Measurements from ENCODE around the gene MEIG1.
"Not testable (repeated sequence)": the region's sequence is repeated elsewhere in the genome, so short reads cannot be mapped to it uniquely, and the experiment has no call there.

Gene MEIG1

GRCh38 chr10:14995964-14996565 lies 36.9 kb downstream of the MEIG1 start:
- TF ChIP-seq BHLHE40 (IDR thresholded peaks at IDR 0.05; ENCODE audit: borderline replicate concordance) = no peak
- no peak for TF ChIP-seq ZNF384 (IDR thresholded peaks at IDR 0.05)
- TF ChIP-seq FOXM1 (IDR thresholded peaks at IDR 0.05; ENCODE audit: borderline replicate concordance) = no peak
- TF ChIP-seq SUZ12 (IDR thresholded peaks at IDR 0.05) = no peak
- TF ChIP-seq SP1 (IDR thresholded peaks at IDR 0.05) = no peak
- TF ChIP-seq FOXK2 (IDR thresholded peaks at IDR 0.05) = no peak
- no peak for TF ChIP-seq ARNT (IDR thresholded peaks at IDR 0.05)
- TF ChIP-seq FOXA1 (IDR thresholded peaks at IDR 0.05) = no peak
- no peak for TF ChIP-seq LEF1 (IDR thresholded peaks at IDR 0.05; ENCODE audit: borderline replicate concordance)
- TF ChIP-seq PKNOX1 (IDR thresholded peaks at IDR 0.05) = no peak
- TF ChIP-seq NFRKB (IDR thresholded peaks at IDR 0.05) = no peak
- TF ChIP-seq L3MBTL2 (conservative IDR thresholded peaks at IDR 0.05) = no peak
- TF ChIP-seq HDGF (IDR thresholded peaks at IDR 0.05; ENCODE audit: borderline replicate concordance) = no peak
- no peak for TF ChIP-seq CTBP1 (IDR thresholded peaks at IDR 0.05; ENCODE audit: borderline replicate concordance)
- no peak for TF ChIP-seq TARDBP (IDR thresholded peaks at IDR 0.05)
- TF ChIP-seq ELF4 (IDR thresholded peaks at IDR 0.05) = no peak
- no peak for DNase-seq (ENCODE audit: extremely low spot score)
- ChIA-PET CTCF (no interaction called here), POLR2A (no interaction called here)

GRCh38 chr10:15013530-15013929 lies 54.3 kb downstream of the MEIG1 start:
- POLR2A ChIA-PET; DNase-seq (ENCODE audit: extremely low spot score); CTCF ChIA-PET: not testable (repeated sequence)

GRCh38 chr10:15015451-15015850 lies 56.3 kb downstream of the MEIG1 start:
- ChIA-PET CTCF (interaction anchor here (0.6 kb wide), 1 partner anchor 116 kb away, joined by 5 read pairs; no protein-coding TSS in a partner anchor), POLR2A (no interaction called here)
- DNase-seq (ENCODE audit: extremely low spot score) = no peak
- TF ChIP-seq ARNT (IDR thresholded peaks at IDR 0.05) (no peak), BHLHE40 (IDR thresholded peaks at IDR 0.05; ENCODE audit: borderline replicate concordance) (no peak), FOXK2 (IDR thresholded peaks at IDR 0.05) (no peak), ELF4 (IDR thresholded peaks at IDR 0.05) (no peak), TARDBP (IDR thresholded peaks at IDR 0.05) (no peak), HDGF (IDR thresholded peaks at IDR 0.05; ENCODE audit: borderline replicate concordance) (no peak), SUZ12 (IDR thresholded peaks at IDR 0.05) (no peak), NFRKB (IDR thresholded peaks at IDR 0.05) (no peak), FOXM1 (IDR thresholded peaks at IDR 0.05; ENCODE audit: borderline replicate concordance) (no peak), LEF1 (IDR thresholded peaks at IDR 0.05; ENCODE audit: borderline replicate concordance) (no peak), L3MBTL2 (conservative IDR thresholded peaks at IDR 0.05) (no peak), SP1 (IDR thresholded peaks at IDR 0.05) (no peak)

- CTCF ChIA-PET; POLR2A ChIA-PET; DNase-seq (ENCODE audit: extremely low spot score): not testable (repeated sequence)
These were observed 61.8 kb downstream of the MEIG1 start for GRCh38 chr10:15020966-15021365.

All from HEK293T (cell line).